Stomach (tissue), 4 donors: ENCODE measurements around the gene REXO1.

ENCODE experiments used
- CTCF ChIP-seq, 7 experiments: fragments of 450-650 bp in 4 of 7; fragments of 200-600 bp in 3 of 7; sonication (generic) in 3 of 7; IDR thresholded peaks; one replicate each; pipeline ENCODE4 v1.5.1; 2016 to 2019; ENCODE audit warnings: antibody characterized with exemption in 7 of 7, control low read depth in 2 of 7, mild to moderate bottlenecking in 1 of 7
- EP300 ChIP-seq: sonication (generic); formaldehyde crosslinking; IDR thresholded peaks from one replicate; pipeline ENCODE4 v1.6.1; 2017; ENCODE audit warnings: antibody characterized with exemption
- POLR2A ChIP-seq, 4 donors: fragments of 450-650 bp; IDR thresholded peaks; one replicate each; pipeline ENCODE4 v1.6.1; 2016; ENCODE audit warnings: antibody characterized with exemption in 4 of 4, control low read depth in 2 of 4, mild to moderate bottlenecking in 1 of 4, moderate library complexity in 1 of 4
- POLR2AphosphoS5 ChIP-seq, 3 donors: sonication (generic); formaldehyde crosslinking; IDR thresholded peaks; one replicate each; pipeline ENCODE4 v1.6.1; 2016; ENCODE audit warnings: antibody characterized with exemption in 3 of 3

- no peak for TF ChIP-seq CTCF (IDR thresholded peaks at IDR 0.05)
- TF ChIP-seq POLR2A (IDR thresholded peaks at IDR 0.05): no peak
- TF ChIP-seq POLR2AphosphoS5 (IDR thresholded peaks at IDR 0.05): no peak
- no peak for TF ChIP-seq EP300
Observed at GRCh38 chr19:1826557-1827521, 21.4 kb downstream of the REXO1 start.
